PC-3 (cell line): Measurements from ENCODE around the gene HLCS. TPM values are rescaled to one million over a fixed set of nuclear protein-coding genes. Genes with fewer than 3 reads are reported as not detected.

ENCODE experiments used
- ATAC-seq: fragments of 200-7000 bp; cut with Tn5 transposase; 2 replicates; pipeline ENCODE4 v1.9.1; 2020; ENCODE audit warnings: mild to moderate bottlenecking, moderate library complexity
- BruUV-seq: library from RNA; stranded (reverse); fragments of 400-500 nt; replicated peaks from 2 replicates; lab custom pipeline; 2021; lab: Mats Ljungman, UMichigan
- CTCF ChIA-PET: fragments of 300-600 bp; sonication (Branson Sonifier 250); formaldehyde crosslinking; loops from one replicate; lab custom pipeline; 2022; ENCODE audit warnings: antibody characterized with exemption; lab: Charles Lee
- POLR2A ChIA-PET: fragments of 300-600 bp; sonication (Branson Sonifier 250); formaldehyde crosslinking; loops from one replicate; lab custom pipeline; 2022; ENCODE audit warnings: antibody characterized with exemption; ENCODE audit not compliant: unreplicated experiment; lab: Charles Lee
- DNase-seq: peaks from one replicate; pipeline ENCODE4 v3.0.0-alpha.2; 2015
- H2AFZ ChIP-seq: fragments of 300-600 bp; sonication (generic); 2 replicates; pipeline ENCODE4 v1.6.0; 2016; ENCODE audit warnings: antibody characterized with exemption, low read length
- H3F3A ChIP-seq: fragments of 300-600 bp; sonication (generic); one replicate; pipeline ENCODE4 v1.6.0; 2017; ENCODE audit warnings: antibody characterized with exemption, low read length, control low read depth, mild to moderate bottlenecking; ENCODE audit not compliant: unreplicated experiment
- H3K27ac ChIP-seq: fragments of 300-600 bp; sonication (generic); 2 replicates; pipeline ENCODE4 v1.5.1; 2016; ENCODE audit warnings: mild to moderate bottlenecking, low read length
- H3K27me3 ChIP-seq: fragments of 300-600 bp; sonication (generic); 2 replicates; pipeline ENCODE4 v1.6.1; 2016; ENCODE audit warnings: low read length, mixed read lengths
- H3K36me3 ChIP-seq: fragments of 300-600 bp; sonication (generic); 2 replicates; pipeline ENCODE4 v1.6.1; 2016; ENCODE audit warnings: low read depth, mixed run types, low read length, mixed read lengths
- H3K4me1 ChIP-seq: fragments of 300-600 bp; sonication (generic); 2 replicates; pipeline ENCODE4 v1.5.1; 2016; ENCODE audit warnings: low read length; ENCODE audit not compliant: insufficient read depth
- H3K4me2 ChIP-seq: fragments of 300-600 bp; sonication (generic); 2 replicates; pipeline ENCODE4 v1.6.0; 2016; ENCODE audit warnings: low read length
- H3K4me3 ChIP-seq: fragments of 300-600 bp; sonication (generic); 2 replicates; pipeline ENCODE4 v1.5.1; 2016; ENCODE audit warnings: mild to moderate bottlenecking, low read length, mixed read lengths
- H3K79me2 ChIP-seq: fragments of 300-600 bp; sonication (generic); 2 replicates; pipeline ENCODE4 v1.6.1; 2017; ENCODE audit warnings: low read length, mixed read lengths
- H3K9ac ChIP-seq: fragments of 300-600 bp; sonication (generic); 2 replicates; pipeline ENCODE4 v1.6.0; 2016; ENCODE audit warnings: mild to moderate bottlenecking, low read length
- H3K9me2 ChIP-seq: fragments of 300-600 bp; sonication (generic); replicated peaks from 2 replicates; pipeline ENCODE4 v1.6.1; 2016; ENCODE audit warnings: mixed run types, low read length, mixed read lengths
- H3K9me3 ChIP-seq: fragments of 300-600 bp; sonication (generic); 2 replicates; pipeline ENCODE4 v1.6.1; 2016; ENCODE audit warnings: low read length, mixed read lengths
- H4K20me1 ChIP-seq: fragments of 300-600 bp; sonication (generic); 2 replicates; pipeline ENCODE4 v1.6.1; 2016; ENCODE audit warnings: low read length, mixed read lengths
- EZH2 ChIP-seq: fragments of 300-600 bp; sonication (generic); IDR thresholded peaks from one replicate; pipeline ENCODE4 v1.6.1; 2017; ENCODE audit warnings: antibody characterized with exemption, mild to moderate bottlenecking, low read length; ENCODE audit not compliant: unreplicated experiment
- EZH2phosphoT487 ChIP-seq: fragments of 300-600 bp; sonication (generic); IDR thresholded peaks from 2 replicates; pipeline ENCODE4 v1.6.1; 2018; ENCODE audit warnings: mild to moderate bottlenecking, antibody characterized with exemption, low read length, borderline replicate concordance
- intact Hi-C: fragments of 100-400 bp; cut with micrococcal nuclease; formaldehyde crosslinking; loops from 2 replicates; pipeline ENCODE4 v1.9.0; 2023
- total RNA-seq: library from RNA; depleted of rRNA; stranded (reverse); fragments of >200 nt; gene quantifications from 2 replicates; pipeline ENCODE4 v1.2.3, GENCODE V29; 2014
- TF ChIP-seq, protein P1 (sequence below): fragments of 300-600 bp; sonication (generic); conservative IDR thresholded peaks from 2 replicates; pipeline ENCODE4 v1.5.1; 2017; ENCODE audit warnings: antibody characterized with exemption, low read depth, mild to moderate bottlenecking, low read length

HLCS gene
- total RNA-seq, 1 experiment from 2014 or later, result 44.1 TPM

DNA sequence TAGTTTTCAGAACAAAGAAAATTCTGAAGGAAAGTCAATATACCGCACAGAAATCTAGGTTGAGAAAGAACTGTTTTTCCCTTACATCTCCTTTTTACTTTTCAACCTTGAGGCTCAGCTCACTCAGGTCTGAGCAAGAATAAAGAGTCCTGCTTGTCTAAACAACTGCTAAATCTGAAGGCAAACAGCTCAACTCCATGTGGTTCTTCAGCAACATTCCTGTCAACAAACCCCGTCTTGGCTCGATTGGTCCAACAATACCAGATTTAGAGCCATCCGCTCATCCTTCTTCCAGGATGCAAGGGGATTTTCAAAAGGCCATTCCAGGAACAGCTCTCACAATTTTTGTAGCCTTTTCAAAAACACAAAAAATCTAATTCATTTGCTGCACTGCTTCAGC lies 119.8 kb downstream of the HLCS start:
- Histone ChIP-seq H3K79me2 (no peaks in the 10 kb centered on the region), H3K9me2 (no peaks in the 10 kb centered on the region), H3K9ac (no peak overlapping the region), H3K36me3 (no peaks in the 10 kb centered on the region), H2AFZ (no peak overlapping the region), H3K4me1 (peaks cover 29% of the 10 kb centered on the region), H3K9me3 (no peaks in the 10 kb centered on the region), H3K27me3 (no peaks in the 10 kb centered on the region), H4K20me1 (no peaks in the 10 kb centered on the region), H3F3A (no peaks in the 10 kb centered on the region), H3K27ac (peak overlapping the region; percentile 27), H3K4me2 (peak overlapping the region; percentile 54), H3K4me3 (no peak overlapping the region)
- ChIA-PET POLR2A (no interaction called here), CTCF (interaction anchor here (0.7 kb wide), 1 partner anchor 89 kb away, joined by 3 read pairs; no protein-coding TSS in a partner anchor)
- ATAC-seq (no peak), DNase-seq (no peak)
- no TSS peak for BruUV-seq
- TF ChIP-seq, protein P1, sequence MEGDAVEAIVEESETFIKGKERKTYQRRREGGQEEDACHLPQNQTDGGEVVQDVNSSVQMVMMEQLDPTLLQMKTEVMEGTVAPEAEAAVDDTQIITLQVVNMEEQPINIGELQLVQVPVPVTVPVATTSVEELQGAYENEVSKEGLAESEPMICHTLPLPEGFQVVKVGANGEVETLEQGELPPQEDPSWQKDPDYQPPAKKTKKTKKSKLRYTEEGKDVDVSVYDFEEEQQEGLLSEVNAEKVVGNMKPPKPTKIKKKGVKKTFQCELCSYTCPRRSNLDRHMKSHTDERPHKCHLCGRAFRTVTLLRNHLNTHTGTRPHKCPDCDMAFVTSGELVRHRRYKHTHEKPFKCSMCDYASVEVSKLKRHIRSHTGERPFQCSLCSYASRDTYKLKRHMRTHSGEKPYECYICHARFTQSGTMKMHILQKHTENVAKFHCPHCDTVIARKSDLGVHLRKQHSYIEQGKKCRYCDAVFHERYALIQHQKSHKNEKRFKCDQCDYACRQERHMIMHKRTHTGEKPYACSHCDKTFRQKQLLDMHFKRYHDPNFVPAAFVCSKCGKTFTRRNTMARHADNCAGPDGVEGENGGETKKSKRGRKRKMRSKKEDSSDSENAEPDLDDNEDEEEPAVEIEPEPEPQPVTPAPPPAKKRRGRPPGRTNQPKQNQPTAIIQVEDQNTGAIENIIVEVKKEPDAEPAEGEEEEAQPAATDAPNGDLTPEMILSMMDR, result no peak
- TF ChIP-seq EZH2 (no peak), EZH2phosphoT487 (no peak)
- intact Hi-C loops, result no loop called here

DNA sequence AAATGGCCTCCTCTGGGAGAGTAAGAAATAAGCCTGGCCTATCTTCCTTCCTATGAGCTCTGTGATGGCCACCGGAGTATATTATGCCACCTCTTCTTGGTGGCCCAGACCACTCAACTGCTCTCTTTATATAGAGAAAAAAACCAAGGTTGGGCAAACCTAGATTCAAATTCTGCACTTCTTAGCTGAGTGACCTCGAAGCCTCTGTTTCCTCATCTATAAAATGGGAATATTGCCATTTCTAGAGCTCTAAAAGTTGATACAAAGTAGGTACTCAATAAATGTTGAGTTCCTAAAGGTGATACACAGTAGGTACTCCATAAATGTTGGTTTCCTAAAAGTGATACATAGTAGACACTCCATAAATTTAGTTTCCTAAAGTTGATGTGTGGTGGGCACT lies 120.7 kb downstream of the HLCS start:
- Histone ChIP-seq H3K4me3 (no peak overlapping the region), H3K79me2 (no peaks in the 10 kb centered on the region), H2AFZ (no peak overlapping the region), H3K9me3 (no peaks in the 10 kb centered on the region), H3K27me3 (no peaks in the 10 kb centered on the region), H3K27ac (no peak overlapping the region), H4K20me1 (no peaks in the 10 kb centered on the region), H3K9ac (no peak overlapping the region), H3K9me2 (no peaks in the 10 kb centered on the region), H3F3A (no peaks in the 10 kb centered on the region), H3K4me1 (peaks cover 29% of the 10 kb centered on the region), H3K36me3 (no peaks in the 10 kb centered on the region), H3K4me2 (no peak overlapping the region)
- ATAC-seq (no peak), DNase-seq (no peak)
- CTCF ChIA-PET, result no interaction called here
- intact Hi-C loops, result no loop called here
- POLR2A ChIA-PET, result no interaction called here
- BruUV-seq, result no TSS peak
- TF ChIP-seq, protein P1, result no peak
- TF ChIP-seq EZH2phosphoT487 (no peak), EZH2 (no peak)

DNA sequence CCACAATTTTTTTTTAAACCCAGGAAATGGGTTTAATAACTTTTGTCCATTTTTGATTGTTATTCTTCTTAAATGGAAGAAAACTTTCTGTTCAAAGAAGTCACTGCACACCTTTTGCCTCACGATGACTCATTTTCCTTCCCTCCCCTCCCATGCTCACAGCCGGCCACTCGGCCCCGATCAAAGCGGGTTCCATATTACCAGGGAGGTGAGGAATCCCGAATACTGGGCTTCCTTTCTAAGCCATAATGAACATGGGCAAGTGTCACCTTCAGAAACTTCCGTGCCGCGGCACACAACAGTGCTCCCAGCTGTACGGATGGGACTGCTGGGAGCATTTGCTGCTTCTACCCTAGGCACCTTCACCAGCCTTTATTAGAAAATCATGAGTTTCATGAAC lies 121.4 kb downstream of the HLCS start:
- Histone ChIP-seq H3K4me1 (peaks cover 26% of the 10 kb centered on the region), H3K36me3 (no peaks in the 10 kb centered on the region), H3K4me2 (no peak overlapping the region), H2AFZ (no peak overlapping the region), H3K9me3 (no peaks in the 10 kb centered on the region), H3F3A (no peaks in the 10 kb centered on the region), H4K20me1 (no peaks in the 10 kb centered on the region), H3K4me3 (no peak overlapping the region), H3K79me2 (no peaks in the 10 kb centered on the region), H3K9me2 (no peaks in the 10 kb centered on the region), H3K27ac (no peak overlapping the region), H3K9ac (no peak overlapping the region), H3K27me3 (no peaks in the 10 kb centered on the region)
- ChIA-PET POLR2A (no interaction called here), CTCF (no interaction called here)
- TF ChIP-seq EZH2phosphoT487, result no peak
- TF ChIP-seq, protein P1, result no peak
- TF ChIP-seq EZH2, result no peak
- no peak for ATAC-seq
- BruUV-seq, result no TSS peak
- intact Hi-C loops, result no loop called here
- DNase-seq, result no peak
